ENCODE measurements around the gene TMCC1. TPM values are rescaled to one million over a fixed set of nuclear protein-coding genes. Genes with fewer than 3 reads are reported as not detected.
"Not testable (repeated sequence)": the region's sequence is repeated elsewhere in the genome, so short reads cannot be mapped to it uniquely, and the experiment has no call there.

Gene TMCC1
- total and polyA plus RNA-seq, 2 donors (not counting 3 experiments of a cell fraction or from before 2014, with no cell fraction given): 17.4 to 38.4 TPM

GRCh38 chr3:129676985-129677384, 216.5 kb downstream of the TMCC1 start:
- no TSS peak for BruUV-seq (replicated peaks)
- dilution Hi-C loops (cut with MboI; ENCODE audit: extremely low pct_ligation_motif_present, low sequenced_read_pairs) (no loop called here), intact Hi-C loops (cut with micrococcal nuclease) (no loop called here)
- H3K4me2 ChIP-seq (ENCODE audit: insufficient read depth, low read length): no peak overlapping the region
- no peaks in the 10 kb centered on the region for H3K36me3 ChIP-seq (ENCODE audit: control insufficient read depth in 2 of 2, extremely low read depth in 1 of 2, insufficient read depth in 2 of 2, low read length in 2 of 2)
- TF ChIP-seq POLR2AphosphoS5 (IDR thresholded peaks at IDR 0.05; ENCODE audit: insufficient read depth, low read depth, low read length): no peak
- TF ChIP-seq MYC (IDR thresholded peaks at IDR 0.05; ENCODE audit: low read depth, low read length): no peak
- TF ChIP-seq POLR2A (IDR thresholded peaks at IDR 0.05; ENCODE audit: low read depth, low read length): no peak
- TF ChIP-seq CTCF (IDR thresholded peaks at IDR 0.05; ENCODE audit: extremely low read depth in 1 of 2, insufficient read depth in 1 of 2, low read depth in 1 of 2, low read length in 2 of 2): no peak
- no peak for TF ChIP-seq JUN (IDR thresholded peaks at IDR 0.05; ENCODE audit: borderline replicate concordance, insufficient read depth, insufficient read length, low read depth)
- no peak for TF ChIP-seq FOS (IDR thresholded peaks at IDR 0.05; ENCODE audit: borderline replicate concordance, insufficient read depth, low read length)
- TF ChIP-seq EZH2 (IDR thresholded peaks at IDR 0.05; ENCODE audit: borderline replicate concordance, low read depth, low read length, severe bottlenecking): no peak
- no peak overlapping the region for H3K9ac ChIP-seq (replicated peaks; ENCODE audit: extremely low read depth, insufficient read depth, low read length)
- no peaks in the 10 kb centered on the region for H3K27me3 ChIP-seq (ENCODE audit: control insufficient read depth in 2 of 2, insufficient read depth in 2 of 2, low read length in 2 of 2)
- H3K9me1 ChIP-seq (replicated peaks; ENCODE audit: control insufficient read depth, extremely low read depth, insufficient read depth, low read length): no peaks in the 10 kb centered on the region
- DNase-seq (ENCODE audit: low read depth, low spot score): no peak
- CTCF ChIA-PET: interaction anchor here (1.0 to 1.1 kb wide), 2 partner anchors 11 to 12 kb away, joined by 3 to 4 read pairs; no protein-coding TSS in a partner anchor
- no peaks in the 10 kb centered on the region for H4K20me1 ChIP-seq (replicated peaks; ENCODE audit: control insufficient read depth, extremely low read depth, insufficient read depth, low read length)
- no peaks in the 10 kb centered on the region for H3K79me2 ChIP-seq (ENCODE audit: control insufficient read depth, insufficient read depth, low read length)
- no peak for FAIRE-seq
- no peak overlapping the region for H3K27ac ChIP-seq (ENCODE audit: insufficient read depth, low read depth, low read length)
- no peaks in the 10 kb centered on the region for H3K4me1 ChIP-seq (ENCODE audit: control insufficient read depth, extremely low read depth, insufficient read depth, low read length)
- no peak overlapping the region for H2AFZ ChIP-seq (ENCODE audit: low read depth, low read length)
- POLR2A ChIA-PET: no interaction called here
- no peak overlapping the region for H3K4me3 ChIP-seq (replicated peaks in 1 of 3; ENCODE audit: insufficient read depth in 1 of 3, low read depth in 1 of 3, low read length in 3 of 3)
- no peaks in the 10 kb centered on the region for H3K9me3 ChIP-seq (replicated peaks; ENCODE audit: control insufficient read depth, insufficient read depth, low read length)

GRCh38 chr3:129674798-129675123, 218.8 kb downstream of the TMCC1 start:
- H3K79me2 ChIP-seq (ENCODE audit: control insufficient read depth, insufficient read depth, low read length); H3K27ac ChIP-seq (ENCODE audit: insufficient read depth, low read depth, low read length); BruUV-seq (replicated peaks): not testable (repeated sequence)

More at GRCh38 chr3:129674798-129675123, 218.8 kb downstream of the TMCC1 start:
- intact Hi-C loops (cut with micrococcal nuclease); H3K4me2 ChIP-seq (ENCODE audit: insufficient read depth, low read length); H3K4me3 ChIP-seq (replicated peaks in 1 of 3; ENCODE audit: insufficient read depth in 1 of 3, low read depth in 1 of 3, low read length in 3 of 3); H3K4me1 ChIP-seq (ENCODE audit: control insufficient read depth, extremely low read depth, insufficient read depth, low read length); H3K9me1 ChIP-seq (replicated peaks; ENCODE audit: control insufficient read depth, extremely low read depth, insufficient read depth, low read length); H2AFZ ChIP-seq (ENCODE audit: low read depth, low read length); H3K36me3 ChIP-seq (ENCODE audit: control insufficient read depth in 2 of 2, extremely low read depth in 1 of 2, insufficient read depth in 2 of 2, low read length in 2 of 2); DNase-seq (ENCODE audit: low read depth, low spot score); H3K9me3 ChIP-seq (replicated peaks; ENCODE audit: control insufficient read depth, insufficient read depth, low read length); H3K27me3 ChIP-seq (ENCODE audit: control insufficient read depth in 2 of 2, insufficient read depth in 2 of 2, low read length in 2 of 2); FAIRE-seq; H4K20me1 ChIP-seq (replicated peaks; ENCODE audit: control insufficient read depth, extremely low read depth, insufficient read depth, low read length); H3K9ac ChIP-seq (replicated peaks; ENCODE audit: extremely low read depth, insufficient read depth, low read length); POLR2A ChIA-PET: not testable (repeated sequence)
- dilution Hi-C loops (cut with MboI; ENCODE audit: extremely low pct_ligation_motif_present, low sequenced_read_pairs): loop anchor here (25.0 kb wide), 1 partner anchor 163 kb away; no protein-coding TSS in a partner anchor
- CTCF ChIA-PET: interaction anchor here (1.2 kb wide), 1 partner anchor 63 kb away, joined by 3 read pairs; no protein-coding TSS in a partner anchor
